H1 (cell line): ENCODE measurements around the gene SCO1. TPM values are rescaled to one million over a fixed set of nuclear protein-coding genes. Genes with fewer than 3 reads are reported as not detected.

Source experiments
- CTCF ChIA-PET: fragments of 300-600 bp; sonication (Branson Sonifier 250); formaldehyde crosslinking; loops from one replicate; lab custom pipeline; 2021; ENCODE audit not compliant: partially characterized antibody; lab: Charles Lee
- POLR2A ChIA-PET: fragments of 300-600 bp; sonication (Branson Sonifier 250); formaldehyde crosslinking; loops from one replicate; lab custom pipeline; 2021; ENCODE audit warnings: inconsistent platforms; ENCODE audit not compliant: partially characterized antibody; lab: Charles Lee
- DNase-seq, 2 experiments: peaks; one replicate each; pipeline versions ENCODE4 v3.0.0 to v3.0.0-alpha.2; 2010 to 2022; ENCODE audit warnings: low spot score in 2 of 2, low read depth in 1 of 2, mixed read lengths in 1 of 2
- FAIRE-seq: peaks from 2 replicates; lab custom pipeline; 2011; peaks lifted over from hg19 to GRCh38; lab: Jason Lieb, UNC
- H2AFZ ChIP-seq: 2 replicates; pipeline ENCODE4 v1.8.1; 2012; ENCODE audit warnings: low read length, inconsistent platforms
- H2AK5ac ChIP-seq: 2 replicates; pipeline ENCODE4 v1.6.1; 2013; ENCODE audit warnings: low read depth, low read length
- H2BK120ac ChIP-seq: replicated peaks from 2 replicates; pipeline ENCODE3; 2013; ENCODE audit warnings: low read depth, low read length, inconsistent platforms
- H2BK12ac ChIP-seq: 2 replicates; pipeline ENCODE4 v1.6.1; 2013; ENCODE audit warnings: low read depth, low read length
- H2BK15ac ChIP-seq: 2 replicates; pipeline ENCODE4 v1.6.1; 2013; ENCODE audit warnings: low read length
- H2BK20ac ChIP-seq: 2 replicates; pipeline ENCODE4 v1.6.1; 2013; ENCODE audit warnings: low read length
- H2BK5ac ChIP-seq: 2 replicates; pipeline ENCODE4 v1.6.1; 2013; ENCODE audit warnings: low read depth, low read length
- H3K14ac ChIP-seq: 2 replicates; pipeline ENCODE4 v1.6.1; 2013; ENCODE audit warnings: inconsistent platforms; ENCODE audit not compliant: insufficient read length
- H3K18ac ChIP-seq: 2 replicates; pipeline ENCODE4 v1.6.1; 2013; ENCODE audit warnings: low read length; ENCODE audit errors: extremely low read depth
- H3K23ac ChIP-seq: 2 replicates; pipeline ENCODE4 v1.6.1; 2013; ENCODE audit warnings: inconsistent platforms; ENCODE audit not compliant: insufficient read length
- H3K23me2 ChIP-seq: 2 replicates; pipeline ENCODE4 v1.6.1; 2013; ENCODE audit warnings: low read depth, low read length
- H3K27ac ChIP-seq: 2 replicates; pipeline ENCODE4 v1.6.1; 2011; ENCODE audit warnings: low read depth, low read length, inconsistent platforms
- H3K27me3 ChIP-seq, 4 experiments: replicated peaks in 1 of 4; 1 replicate in 1 of 4; 2 replicates in 3 of 4; pipeline versions ENCODE4 v1.6.1 to v1.8.1; 2011 to 2013; ENCODE audit warnings: low read length in 3 of 4, mild to moderate bottlenecking in 3 of 4, inconsistent platforms in 2 of 4, mixed read lengths in 2 of 4, moderate library complexity in 1 of 4; ENCODE audit not compliant: control insufficient read depth in 3 of 4, insufficient read depth in 3 of 4; ENCODE audit errors: extremely low read depth in 1 of 4
- H3K36me3 ChIP-seq, 4 experiments: 2 replicates each; pipeline versions ENCODE4 v1.6.1 to v1.8.1; 2011 to 2013; ENCODE audit warnings: mild to moderate bottlenecking in 4 of 4, low read length in 3 of 4, moderate library complexity in 2 of 4, control low read depth in 1 of 4, inconsistent platforms in 1 of 4; ENCODE audit not compliant: insufficient read depth in 4 of 4, control insufficient read depth in 2 of 4
- H3K4ac ChIP-seq: replicated peaks from 2 replicates; pipeline ENCODE3; 2013; ENCODE audit warnings: low read length, low read depth, mixed read lengths, inconsistent platforms; ENCODE audit not compliant: insufficient read length
- H3K4me1 ChIP-seq, 4 experiments: replicated peaks in 1 of 4; 1 replicate in 1 of 4; 2 replicates in 3 of 4; pipeline versions ENCODE4 v1.6.1 to v1.8.1; 2011 to 2013; ENCODE audit warnings: low read length in 3 of 4, inconsistent platforms in 2 of 4, mixed read lengths in 1 of 4; ENCODE audit not compliant: insufficient read depth in 4 of 4, control insufficient read depth in 3 of 4
- H3K4me2 ChIP-seq, 2 experiments: 2 replicates each; pipeline versions ENCODE4 v1.6.1 to v1.8.1; 2011 to 2013; ENCODE audit warnings: low read depth in 2 of 2, low read length in 2 of 2, control low read depth in 1 of 2, inconsistent platforms in 1 of 2, mild to moderate bottlenecking in 1 of 2; ENCODE audit not compliant: insufficient read depth in 1 of 2
- H3K4me3 ChIP-seq, 4 experiments: fragments of 200-600, 300-600 bp in 1 of 4; sonication (generic), shearing (Covaris generic), sonication (Bioruptor Twin) in 1 of 4; 2 replicates each; pipeline versions ENCODE4 v1.5.1 to v1.8.1; 2011 to 2016; ENCODE audit warnings: low read length in 4 of 4, low read depth in 3 of 4, control low read depth in 2 of 4, inconsistent platforms in 2 of 4, mild to moderate bottlenecking in 2 of 4, mixed read lengths in 1 of 4, moderate library complexity in 1 of 4; ENCODE audit not compliant: insufficient read depth in 2 of 4; ENCODE audit errors: extremely low read depth in 1 of 4
- H3K56ac ChIP-seq: replicated peaks from 2 replicates; pipeline ENCODE3; 2013; ENCODE audit warnings: low read depth, mild to moderate bottlenecking, mixed read lengths, low read length, inconsistent platforms; ENCODE audit not compliant: insufficient read length
- H3K79me1 ChIP-seq: 2 replicates; pipeline ENCODE4 v1.6.1; 2013; ENCODE audit warnings: low read depth, low read length, control low read depth
- H3K79me2 ChIP-seq, 2 experiments: 2 replicates each; pipeline versions ENCODE4 v1.6.1 to v1.8.1; 2012 to 2013; ENCODE audit warnings: low read length in 2 of 2, mild to moderate bottlenecking in 2 of 2, inconsistent platforms in 1 of 2; ENCODE audit not compliant: insufficient read depth in 2 of 2, control insufficient read depth in 1 of 2
- H3K9ac ChIP-seq, 4 experiments: replicated peaks in 1 of 4; 1 replicate in 1 of 4; 2 replicates in 3 of 4; pipeline versions ENCODE4 v1.6.1 to v1.8.1; 2011 to 2013; ENCODE audit warnings: low read depth in 3 of 4, low read length in 3 of 4, control low read depth in 2 of 4, mild to moderate bottlenecking in 2 of 4, moderate library complexity in 2 of 4, inconsistent platforms in 1 of 4; ENCODE audit errors: extremely low read depth in 1 of 4
- H3K9me3 ChIP-seq, 2 experiments: 2 replicates each; pipeline versions ENCODE4 v1.6.1 to v1.8.1; 2012 to 2013; ENCODE audit warnings: mild to moderate bottlenecking in 2 of 2, moderate library complexity in 2 of 2, control low read depth in 1 of 2, inconsistent platforms in 1 of 2, low read depth in 1 of 2, low read length in 1 of 2, mixed read lengths in 1 of 2; ENCODE audit not compliant: insufficient read depth in 2 of 2
- H4K20me1 ChIP-seq, 2 experiments: replicated peaks in 1 of 2; 2 replicates each; pipeline versions ENCODE3 to v1.8.1; 2011 to 2013; ENCODE audit warnings: inconsistent platforms in 2 of 2, low read length in 2 of 2, mild to moderate bottlenecking in 1 of 2; ENCODE audit not compliant: insufficient read depth in 2 of 2, control insufficient read depth in 1 of 2
- H4K5ac ChIP-seq: 2 replicates; pipeline ENCODE4 v1.6.1; 2013; ENCODE audit warnings: low read length, low read depth, mixed read lengths, inconsistent platforms; ENCODE audit not compliant: insufficient read length
- H4K8ac ChIP-seq: 2 replicates; pipeline ENCODE4 v1.8.0; 2013; ENCODE audit warnings: mild to moderate bottlenecking, moderate library complexity, low read length, inconsistent platforms; ENCODE audit not compliant: insufficient read depth; ENCODE audit errors: extremely low read depth
- H4K91ac ChIP-seq: replicated peaks from 2 replicates; pipeline ENCODE3; 2013; ENCODE audit warnings: low read length, mixed read lengths, inconsistent platforms; ENCODE audit not compliant: insufficient read length
- PHF8 ChIP-seq: fragments of 200-600 bp; sonication (generic); conservative IDR thresholded peaks from 2 replicates; pipeline ENCODE4 v1.7.1; 2012; ENCODE audit warnings: low read depth, mild to moderate bottlenecking, inconsistent platforms, low read length, moderate library complexity
- RFX5 ChIP-seq: IDR thresholded peaks from 2 replicates; pipeline ENCODE4 v1.6.1; 2011; ENCODE audit warnings: low read depth, low read length, improper control_type of control experiment, borderline replicate concordance
- USF2 ChIP-seq: IDR thresholded peaks from 2 replicates; pipeline ENCODE4 v1.6.1; 2011; ENCODE audit warnings: low read length, improper control_type of control experiment
- WGBS, 2 experiments: shearing (Covaris generic) in 1 of 2; methylation state at CpG; one replicate each; pipeline versions ENCODE4 v1.1.6 to v1.1.7; 2013 to 2015; ENCODE audit warnings: low lambda C conversion rate in 2 of 2, mixed read lengths in 2 of 2, inconsistent platforms in 1 of 2, low coverage in 1 of 2, missing lambda C conversion rate in 1 of 2; ENCODE audit not compliant: insufficient replicate concordance in 2 of 2, insufficient coverage in 1 of 2, insufficient read length in 1 of 2; ENCODE audit errors: extremely low coverage in 1 of 2, missing lambda C conversion rate in 1 of 2; 5-methylcytosine and 5-hydroxymethylcytosine counted together
- polyA plus RNA-seq, 7 experiments: library from polyadenylated mRNA; depleted of rRNA in 3 of 7; stranded (reverse) in 5 of 7; unstranded in 2 of 7; fragments of >200 nt in 5 of 7; fragments of 200-250 nt in 2 of 7; gene quantifications; 1 replicate in 5 of 7; 2 replicates in 1 of 7; 4 replicates in 1 of 7; pipeline versions ENCODE4 v1.2.1 to v1.2.3, GENCODE V29; 2011 to 2013; ENCODE audit warnings: missing spikeins in 2 of 7, mixed read lengths in 2 of 7
- total RNA-seq: library from RNA; stranded (reverse); fragmentation: NEBNext Ultra II Directional; extraction: Animal tissue kit (Norgen Biotek cat#: 25700); gene quantifications from 2 replicates; pipeline ENCODE4 v1.2.1, GENCODE V29; 2021

SCO1 gene
- total and polyA plus RNA-seq, 2 of the 8 experiments (the other 6 are each of a cell fraction or from before 2014, with no cell fraction given) = 18.7 to 61.8 TPM

- Histone ChIP-seq H2BK120ac (no peak overlapping the region), H3K4ac (no peak overlapping the region), H4K91ac (no peak overlapping the region), H3K14ac (no peak overlapping the region), H2AK5ac (no peak overlapping the region), H4K20me1 (no peaks in the 10 kb centered on the region), H3K4me2 (no peak overlapping the region), H3K23ac (no peak overlapping the region), H2BK15ac (no peak overlapping the region), H4K8ac (no peak overlapping the region), H3K9ac (no peak overlapping the region), H2BK12ac (no peak overlapping the region), H3K23me2 (no peaks in the 10 kb centered on the region; the same call in 1 of the 2 replicates), H3K56ac (no peak overlapping the region), H3K79me2 (no peaks in the 10 kb centered on the region), H3K9me3 (peaks cover 0 to 2% of the 10 kb centered on the region in 2 experiments; a peak in 1 of 4 replicates), H2AFZ (no peak overlapping the region), H2BK20ac (no peak overlapping the region), H3K4me3 (no peak overlapping the region), H3K79me1 (no peaks in the 10 kb centered on the region), H3K36me3 (no peaks in the 10 kb centered on the region), H3K27ac (no peak overlapping the region), H3K18ac (no peak overlapping the region), H2BK5ac (no peak overlapping the region), H4K5ac (no peak overlapping the region), H3K27me3 (no peaks in the 10 kb centered on the region), H3K4me1 (peaks cover 0 to 10% (median 3%) of the 10 kb centered on the region in 4 experiments; a peak in 4 of 7 replicates)
- POLR2A ChIA-PET = no interaction called here
- 89% methylated on average over 2 of the region's 2 CpGs; no CpG with 5 or more reads in 1 of the 2 experiments for WGBS, 2 experiments
- DNase-seq (peak in 1 of 2 experiments; percentile 20), FAIRE-seq (no peak)
- CTCF ChIA-PET = interaction anchor here (0.7 to 8.1 kb wide), 14 partner anchors 12 to 410 kb away, joined by 3 to 88 read pairs (median 14); partner anchors contain the start of gene PIRT
- TF ChIP-seq USF2 (no peak), RFX5 (no peak), PHF8 (no peak)
Measured at GRCh38 chr17:10735251-10735650, 37.9 kb upstream of the SCO1 start.
